Gastrocnemius medialis (tissue), 4 donors: ENCODE data around the gene LRRC4C. TPM values are rescaled to one million over a fixed set of nuclear protein-coding genes. Genes with fewer than 3 reads are reported as not detected.

Experiments
- ATAC-seq, 2 donors: fragments of 150-250 bp; one replicate each; pipeline ENCODE4 v1.9.1; 2016
- DNase-seq, 2 donors: peaks; one replicate each; pipeline ENCODE4 v3.0.0-alpha.2; 2019
- H3K27ac ChIP-seq, 4 donors: fragments of 200-600 bp; sonication (generic); 1 replicate in 1 of 4; 2 replicates in 3 of 4; pipeline ENCODE4 v1.5.1; 2016 to 2018; ENCODE audit warnings: mild to moderate bottlenecking in 2 of 4, moderate library complexity in 1 of 4
- H3K27me3 ChIP-seq, 3 donors: fragments of 200-600 bp; sonication (generic) in 2 of 3; 1 replicate in 1 of 3; 2 replicates in 2 of 3; pipeline versions ENCODE4 v1.5.1 to v1.6.0; 2016 to 2019; ENCODE audit warnings: mild to moderate bottlenecking in 1 of 3, moderate library complexity in 1 of 3
- H3K36me3 ChIP-seq, 2 donors: fragments of 200-600 bp; sonication (generic) in 1 of 2; one replicate each; pipeline ENCODE4 v1.5.1; 2017 to 2018
- H3K4me1 ChIP-seq, 2 donors: fragments of 200-600 bp; sonication (generic) in 1 of 2; one replicate each; pipeline ENCODE4 v1.5.1; 2016 to 2017; ENCODE audit warnings: mild to moderate bottlenecking in 2 of 2
- H3K4me3 ChIP-seq, 4 donors: fragments of 200-600 bp; sonication (generic) in 3 of 4; 1 replicate in 1 of 4; 2 replicates in 3 of 4; pipeline ENCODE4 v1.5.1; 2016 to 2019; ENCODE audit warnings: mild to moderate bottlenecking in 2 of 4
- H3K9me3 ChIP-seq, 3 donors: fragments of 200-600 bp; sonication (generic) in 2 of 3; 1 replicate in 1 of 3; 2 replicates in 2 of 3; pipeline ENCODE4 v1.5.1; 2016 to 2019
- CTCF ChIP-seq, 5 experiments: fragments of 450-650 bp in 3 of 5; fragments of 200-600 bp in 2 of 5; sonication (generic) in 2 of 5; IDR thresholded peaks in 4 of 5; conservative IDR thresholded peaks in 1 of 5; 1 replicate in 4 of 5; 2 replicates in 1 of 5; pipeline ENCODE4 v1.5.1; 2016 to 2019; ENCODE audit warnings: antibody characterized with exemption in 5 of 5, mild to moderate bottlenecking in 3 of 5, moderate library complexity in 3 of 5
- POLR2A ChIP-seq, 2 donors: fragments of 450-650 bp; IDR thresholded peaks; one replicate each; pipeline ENCODE4 v1.6.1; 2017; ENCODE audit warnings: antibody characterized with exemption in 2 of 2, mild to moderate bottlenecking in 2 of 2, moderate library complexity in 2 of 2
- in situ Hi-C, 4 donors: fragments of 200-750 bp; cut with MboI; loops; one replicate each; pipeline versions ENCODE4 v1.15.0 to v1.8.0; 2017; ENCODE audit warnings: low sequenced_read_pairs in 4 of 4
- intact Hi-C: fragments of 100-400 bp; cut with DNase I; formaldehyde crosslinking; loops from one replicate; pipeline ENCODE4 v1.15.1; 2023; ENCODE audit warnings: low total_unique reads
- total RNA-seq, 4 donors: library from RNA; depleted of rRNA; stranded (reverse); fragments of >200 nt; gene quantifications; one replicate each; pipeline versions ENCODE4 v1.1.0 to v1.2.3, GENCODE V29; 2016

LRRC4C gene
- total RNA-seq, 4 donors from 2014 or later = 0.15 to 0.59 (median 0.24) TPM; not detected in 1

DNA sequence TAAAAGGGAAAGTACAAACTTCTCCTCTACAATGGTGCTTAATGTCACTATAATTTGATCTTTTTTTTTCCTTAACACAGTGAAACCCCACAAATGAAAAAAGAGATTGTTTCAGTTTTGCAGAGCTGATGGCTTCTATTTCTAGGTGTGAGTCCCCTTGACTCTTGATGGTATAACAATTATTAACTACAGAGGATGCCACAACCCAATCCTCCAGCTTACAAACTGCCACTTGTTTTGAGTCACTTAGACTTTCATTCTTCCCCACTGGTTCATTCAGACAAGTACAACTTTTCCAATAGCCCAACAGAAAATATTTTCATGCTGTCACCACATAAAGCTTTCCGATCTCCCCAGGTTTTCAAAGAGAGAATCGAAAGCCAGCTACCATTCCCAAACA is 812.2 kb downstream of the LRRC4C start:
- no peak for ATAC-seq
- Histone ChIP-seq H3K27ac (no peak overlapping the region), H3K4me3 (no peak overlapping the region), H3K36me3 (no peaks in the 10 kb centered on the region), H3K9me3 (no peaks in the 10 kb centered on the region), H3K27me3 (no peaks in the 10 kb centered on the region), H3K4me1 (no peaks in the 10 kb centered on the region)
- in situ Hi-C loops (no loop called here), intact Hi-C loops (no loop called here)
- TF ChIP-seq POLR2A (IDR thresholded peaks at IDR 0.05) = no peak
- DNase-seq = no peak

GRCh38 chr11:40642284-40642683 is 817.2 kb downstream of the LRRC4C start:
- DNase-seq (no peak), ATAC-seq (no peak)
- H3K9me3 ChIP-seq = no peaks in the 10 kb centered on the region
- in situ Hi-C loops = no loop called here
- intact Hi-C loops = no loop called here
- H3K27ac ChIP-seq = no peak overlapping the region
- H3K36me3 ChIP-seq = no peaks in the 10 kb centered on the region
- TF ChIP-seq CTCF (IDR thresholded peaks at IDR 0.05 in 4 of 5, conservative IDR thresholded peaks at IDR 0.05 in 1 of 5) (no peak), POLR2A (IDR thresholded peaks at IDR 0.05) (no peak)
- no peak overlapping the region for H3K4me3 ChIP-seq
- no peaks in the 10 kb centered on the region for H3K4me1 ChIP-seq
- H3K27me3 ChIP-seq = no peaks in the 10 kb centered on the region

- ATAC-seq = no peak
- no peak overlapping the region for H3K4me3 ChIP-seq
- no peak for DNase-seq
- no peaks in the 10 kb centered on the region for H3K36me3 ChIP-seq
- H3K4me1 ChIP-seq = no peaks in the 10 kb centered on the region
- in situ Hi-C loops = no loop called here
- H3K27me3 ChIP-seq = no peaks in the 10 kb centered on the region
- no peaks in the 10 kb centered on the region for H3K9me3 ChIP-seq
- no peak for TF ChIP-seq CTCF (IDR thresholded peaks at IDR 0.05 in 4 of 5, conservative IDR thresholded peaks at IDR 0.05 in 1 of 5)
- no peak for TF ChIP-seq POLR2A (IDR thresholded peaks at IDR 0.05)
- H3K27ac ChIP-seq = no peak overlapping the region
- intact Hi-C loops = no loop called here
Observed at GRCh38 chr11:40619654-40620053, 839.8 kb downstream of the LRRC4C start.

DNA sequence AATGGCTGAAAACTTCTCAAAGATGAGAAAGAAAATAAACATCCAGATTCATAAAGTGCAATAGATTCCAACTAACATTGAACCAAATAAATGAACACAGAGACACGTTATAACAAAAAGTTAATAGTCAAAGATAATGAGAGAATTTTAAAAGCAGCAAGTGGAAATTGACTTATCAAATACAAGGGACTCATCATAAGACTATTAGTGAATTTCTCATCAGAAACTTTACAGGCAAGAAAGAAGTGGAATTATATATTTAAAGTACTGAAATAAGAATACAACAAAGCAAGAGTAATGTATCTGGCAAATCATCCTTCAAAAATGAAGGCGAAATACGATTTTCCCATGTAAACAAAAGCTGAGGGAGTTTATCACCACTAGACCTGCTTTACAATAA is 852.7 kb downstream of the LRRC4C start:
- ATAC-seq (no peak), DNase-seq (no peak)
- in situ Hi-C loops (no loop called here), intact Hi-C loops (no loop called here)
- Histone ChIP-seq H3K27ac (no peak overlapping the region), H3K9me3 (peaks cover 0 to 7% (median 5%) of the 10 kb centered on the region in 3 donors), H3K27me3 (no peaks in the 10 kb centered on the region), H3K4me3 (no peak overlapping the region), H3K36me3 (no peaks in the 10 kb centered on the region), H3K4me1 (no peaks in the 10 kb centered on the region)
- TF ChIP-seq POLR2A (IDR thresholded peaks at IDR 0.05) = no peak
- TF ChIP-seq CTCF (IDR thresholded peaks at IDR 0.05 in 4 of 5, conservative IDR thresholded peaks at IDR 0.05 in 1 of 5) = no peak

- H3K9me3 ChIP-seq = peaks cover 0 to 7% (median 5%) of the 10 kb centered on the region in 3 donors
- intact Hi-C loops (no loop called here), in situ Hi-C loops (no loop called here)
- no peaks in the 10 kb centered on the region for H3K36me3 ChIP-seq
- H3K27me3 ChIP-seq = no peaks in the 10 kb centered on the region
- no peaks in the 10 kb centered on the region for H3K4me1 ChIP-seq
- ATAC-seq (no peak), DNase-seq (no peak)
- H3K27ac ChIP-seq = no peak overlapping the region
- TF ChIP-seq CTCF (IDR thresholded peaks at IDR 0.05 in 4 of 5, conservative IDR thresholded peaks at IDR 0.05 in 1 of 5) (no peak), POLR2A (IDR thresholded peaks at IDR 0.05) (no peak)
- no peak overlapping the region for H3K4me3 ChIP-seq
Observed at GRCh38 chr11:40602866-40603552, 856.4 kb downstream of the LRRC4C start.
